ENCODE measurements around the gene SLC12A4.
"Not testable (repeated sequence)": the region's sequence is repeated elsewhere in the genome, so short reads cannot be mapped to it uniquely, and the experiment has no call there.

SLC12A4 gene

DNA sequence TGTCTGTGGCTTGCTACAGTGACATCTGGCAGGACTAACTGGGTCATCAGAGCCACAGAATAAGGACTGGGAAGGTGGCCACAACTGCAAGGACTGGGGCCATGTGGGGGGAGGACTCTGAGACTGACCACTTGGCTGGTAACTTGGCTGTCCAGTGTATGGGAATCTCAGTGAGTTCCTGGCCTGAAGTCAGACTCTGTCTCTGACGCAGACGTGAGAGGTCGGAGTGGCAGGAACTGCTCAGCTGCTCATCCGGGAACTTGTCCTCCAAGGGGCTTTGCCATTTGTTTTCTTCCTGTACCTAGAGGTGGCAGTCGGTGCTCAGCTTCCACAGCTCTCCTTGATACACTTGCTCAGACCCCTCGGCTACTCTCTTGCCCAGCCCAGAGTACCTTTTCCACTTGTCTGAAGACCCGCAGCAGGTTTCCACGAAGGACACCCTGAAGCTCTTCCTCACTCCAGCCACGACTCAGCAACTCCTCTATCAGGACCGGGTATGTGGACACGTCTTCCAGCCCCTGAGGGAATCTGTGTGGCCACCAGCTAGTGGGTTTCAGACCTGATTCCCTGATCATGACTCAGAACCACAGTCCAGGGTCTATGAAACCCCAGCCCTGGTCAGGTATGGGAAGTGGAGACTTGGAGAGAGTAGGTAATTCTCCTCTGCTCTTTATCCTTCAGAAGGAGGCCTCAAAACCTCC is 19.2 kb upstream of the SLC12A4 start:
- no peak for DNase-seq (ENCODE audit: low read depth)

GRCh38 chr16:67986949-67987348 is 18.5 kb upstream of the SLC12A4 start:
- no peak for DNase-seq (ENCODE audit: low read depth)

GRCh38 chr16:67982011-67982696 is 13.7 kb upstream of the SLC12A4 start:
- DNase-seq (ENCODE audit: low read depth) = no peak

DNA sequence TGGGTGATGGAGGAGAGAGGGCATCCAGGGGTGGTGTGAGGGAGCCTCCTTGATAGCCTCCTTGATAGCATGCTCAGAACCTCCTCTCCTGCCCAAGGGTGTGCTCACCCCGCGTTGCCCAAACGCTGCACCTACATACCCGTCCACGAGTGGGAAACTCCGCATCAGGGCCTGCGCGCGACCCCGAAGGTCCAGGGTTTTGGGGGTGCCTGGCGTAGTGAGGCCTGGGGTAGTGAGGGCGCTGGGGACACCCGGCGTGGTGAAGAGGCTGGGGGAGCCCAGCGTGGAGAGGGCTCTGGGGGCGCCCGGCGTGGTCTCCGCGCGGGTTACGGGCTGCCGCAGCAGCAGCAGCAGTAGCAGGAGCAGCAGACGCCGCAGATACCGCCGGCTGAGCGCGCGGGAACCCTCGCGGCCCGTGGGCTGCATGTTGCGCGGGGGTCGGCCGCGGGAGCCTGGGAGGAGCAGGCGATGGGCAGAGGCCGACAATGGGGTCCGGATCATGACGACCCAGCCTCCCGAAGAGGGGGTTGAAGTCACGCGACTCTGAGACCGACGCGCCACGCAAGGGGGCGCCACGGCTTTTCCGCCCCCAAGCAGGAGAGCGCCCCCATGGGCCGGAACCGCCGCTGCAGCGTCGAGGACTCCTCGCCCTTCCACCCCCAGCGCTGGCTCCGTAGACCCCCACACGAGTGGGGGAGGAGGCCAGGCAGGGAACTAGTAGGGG is 11.7 kb upstream of the SLC12A4 start, which contains the start of gene DPEP3:
TSS of gene DPEP3 (minus strand) at position 545 of the 724 bp plus-strand sequence. CDS start at position 426, 119 bp downstream.
- DNase-seq (ENCODE audit: low read depth) = no peak

DNA sequence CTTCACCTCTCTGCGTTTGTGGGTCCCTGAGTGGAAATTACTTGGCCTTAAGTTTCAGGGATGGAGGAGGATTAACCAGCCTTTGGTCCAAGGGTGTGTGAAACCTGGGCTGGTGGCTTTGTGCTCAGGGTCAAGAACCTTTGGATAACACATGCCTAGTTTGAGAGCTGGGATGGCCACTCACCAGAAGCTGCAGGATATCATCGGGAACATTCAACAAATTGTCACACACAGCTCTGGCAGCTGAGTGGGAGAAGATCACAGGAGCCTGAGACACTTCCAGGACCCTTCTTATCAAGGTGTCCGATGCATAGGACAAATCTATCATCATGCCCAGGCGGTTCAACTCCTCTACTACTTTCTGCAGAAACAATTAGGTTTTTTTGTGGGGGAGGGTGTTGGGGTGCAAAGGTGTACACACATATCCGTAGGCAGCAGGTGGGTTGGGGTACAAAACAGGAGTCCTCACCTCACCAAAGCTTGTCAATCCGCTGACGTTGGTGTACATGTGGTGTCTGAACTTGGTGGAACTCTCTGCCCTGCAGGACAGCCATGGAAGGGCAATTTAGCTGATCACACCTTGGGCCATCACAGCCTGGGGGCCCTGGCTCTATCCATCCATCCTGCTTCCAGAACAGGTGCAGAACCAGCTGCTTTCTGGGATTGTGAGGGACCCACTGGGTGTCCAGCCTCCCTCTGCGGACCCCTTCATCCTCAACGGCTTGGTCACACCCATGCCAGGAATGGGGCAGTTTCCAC is 9.2 kb upstream of the SLC12A4 start:
- no peak for DNase-seq (ENCODE audit: low read depth)

GRCh38 chr16:67977005-67977404 is 8.6 kb upstream of the SLC12A4 start:
- no peak for DNase-seq (ENCODE audit: low read depth)

DNA sequence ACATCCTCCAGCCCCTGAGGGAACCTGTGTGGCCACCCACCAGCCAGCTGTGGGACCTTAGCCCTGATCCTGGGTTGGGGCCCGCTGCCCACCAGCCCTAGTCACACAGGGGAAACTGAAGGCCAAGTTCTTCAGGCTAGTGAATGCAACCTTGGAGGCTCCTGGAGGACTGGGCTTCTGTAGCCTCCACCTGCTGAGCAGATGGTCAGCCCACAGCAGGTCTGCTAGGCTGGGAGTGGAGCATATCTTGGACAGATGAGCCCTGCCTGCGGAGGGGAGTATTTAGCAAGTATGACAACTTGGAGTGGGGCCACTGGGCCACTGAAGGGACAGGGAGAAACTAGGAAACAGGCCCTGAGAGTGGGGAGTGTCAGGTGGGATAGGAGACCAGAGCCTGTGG is 7.8 kb upstream of the SLC12A4 start:
- no peak for DNase-seq (ENCODE audit: low read depth)

DNA sequence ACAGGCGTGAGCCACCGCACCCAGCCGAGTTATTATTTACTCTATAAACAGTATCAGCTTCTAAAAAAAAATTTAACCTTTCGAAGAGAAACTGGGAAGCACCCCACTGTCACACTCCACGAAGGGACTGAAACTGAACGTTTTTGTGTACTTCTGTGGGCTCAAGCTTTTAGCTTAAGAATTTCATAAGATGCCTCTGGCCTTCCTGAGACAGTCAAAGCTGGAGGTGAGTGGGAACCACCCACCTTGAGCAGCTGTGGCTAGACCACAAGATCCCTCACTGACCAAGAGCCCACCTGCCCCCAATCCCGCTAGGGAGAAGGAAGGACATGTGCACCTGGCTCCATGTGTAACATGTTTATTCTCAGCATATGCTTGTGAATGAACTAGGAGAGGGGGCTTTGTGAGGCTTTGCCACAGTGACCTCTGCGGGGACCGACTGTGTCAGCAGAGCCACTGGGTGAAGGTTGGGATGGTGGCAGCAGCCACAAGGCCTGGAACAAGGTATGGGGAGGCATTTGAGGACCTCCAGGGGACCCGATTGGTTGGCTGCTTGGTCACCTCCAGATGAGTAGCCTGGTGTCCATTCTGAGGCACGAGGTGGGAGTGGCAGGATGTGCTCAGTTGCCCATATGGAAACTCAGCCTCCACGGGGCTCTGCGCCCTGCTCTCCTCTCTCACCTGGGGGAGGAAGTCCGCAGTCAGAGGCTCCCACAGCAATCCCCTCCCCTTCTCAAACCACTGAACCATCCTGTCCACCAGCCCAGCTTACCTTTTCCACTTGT is 7.1 kb upstream of the SLC12A4 start:
- DNase-seq (ENCODE audit: low read depth) = no peak

DNA sequence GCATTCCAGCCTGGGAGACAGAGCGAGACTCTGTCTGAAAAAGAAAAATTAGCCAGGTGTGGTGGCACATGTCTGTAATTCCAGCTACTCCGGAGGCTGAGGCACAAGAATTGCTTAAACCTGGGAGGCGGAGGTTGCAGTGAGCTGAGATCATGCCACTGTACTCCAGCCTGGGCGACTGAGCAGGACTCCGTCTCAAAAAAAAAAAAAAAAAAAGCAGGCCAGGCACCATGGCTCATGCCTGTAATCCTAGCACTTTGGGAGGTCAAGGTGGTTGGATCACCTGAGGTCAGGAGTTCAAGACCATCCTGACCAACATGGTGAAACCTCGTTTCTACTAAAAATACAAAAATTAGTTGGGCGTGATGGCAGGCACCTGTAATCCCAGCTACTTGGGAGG is 3.8 kb upstream of the SLC12A4 start:
- not testable (repeated sequence) for DNase-seq (ENCODE audit: low read depth)

DNA sequence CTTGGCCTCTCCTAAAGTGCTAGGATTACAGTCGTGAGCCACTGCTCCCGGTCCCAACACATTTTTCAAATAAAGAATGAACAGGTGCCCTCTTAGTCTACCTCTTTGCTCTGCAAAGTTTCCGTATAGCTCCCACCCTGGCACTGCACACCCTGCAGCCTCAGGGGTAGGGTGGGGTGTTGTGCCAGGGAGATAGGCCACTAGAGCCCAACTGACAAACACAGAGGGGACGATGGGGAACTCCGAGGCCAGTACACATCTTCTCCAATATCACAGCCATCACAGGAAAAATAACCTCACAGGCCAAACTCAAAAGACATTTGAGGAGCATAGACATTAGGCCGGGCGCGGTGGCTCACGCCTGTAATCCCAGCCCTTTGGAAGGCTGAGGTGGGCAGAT is 2.7 kb upstream of the SLC12A4 start:
- no peak for DNase-seq (ENCODE audit: low read depth)

DNA sequence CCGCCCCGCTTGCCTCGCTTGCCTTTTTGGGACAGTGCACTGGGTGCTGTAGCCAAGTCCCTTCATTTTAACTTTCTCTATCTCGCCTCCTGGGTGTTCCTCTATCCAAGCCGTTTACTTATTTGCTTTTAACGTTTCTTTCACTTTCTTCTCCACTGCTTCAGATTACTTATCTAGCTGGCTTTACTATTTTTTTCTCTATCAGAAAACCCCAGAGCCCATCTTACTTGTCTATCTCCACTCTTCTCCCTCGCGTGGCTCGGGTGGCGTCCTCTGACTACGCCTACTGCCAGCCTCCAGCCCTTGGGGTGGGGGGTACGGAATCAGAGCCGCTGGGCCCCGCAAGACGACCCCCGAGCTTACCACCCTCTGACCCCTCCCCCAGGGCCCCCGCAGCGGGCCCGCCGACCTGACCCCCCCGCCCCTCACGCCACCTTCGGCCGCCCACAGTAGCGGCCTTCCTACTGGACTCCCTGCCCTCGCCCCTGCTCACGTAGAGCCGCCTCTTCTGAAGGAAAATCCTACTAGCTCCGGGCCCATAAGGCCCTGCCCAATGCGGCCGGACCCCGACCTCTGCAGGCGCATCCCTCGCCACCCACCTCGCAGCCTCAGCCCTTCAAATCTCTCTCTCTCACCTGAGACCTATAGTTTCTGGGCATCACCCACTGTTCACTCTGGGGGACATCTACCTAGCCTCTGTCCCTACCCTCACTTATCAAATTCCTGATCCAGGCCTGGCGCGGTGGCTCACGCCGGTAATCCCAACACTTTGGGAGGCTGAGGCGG is 1.0 kb upstream of the SLC12A4 start:
- no peak for DNase-seq (ENCODE audit: low read depth)

DNA sequence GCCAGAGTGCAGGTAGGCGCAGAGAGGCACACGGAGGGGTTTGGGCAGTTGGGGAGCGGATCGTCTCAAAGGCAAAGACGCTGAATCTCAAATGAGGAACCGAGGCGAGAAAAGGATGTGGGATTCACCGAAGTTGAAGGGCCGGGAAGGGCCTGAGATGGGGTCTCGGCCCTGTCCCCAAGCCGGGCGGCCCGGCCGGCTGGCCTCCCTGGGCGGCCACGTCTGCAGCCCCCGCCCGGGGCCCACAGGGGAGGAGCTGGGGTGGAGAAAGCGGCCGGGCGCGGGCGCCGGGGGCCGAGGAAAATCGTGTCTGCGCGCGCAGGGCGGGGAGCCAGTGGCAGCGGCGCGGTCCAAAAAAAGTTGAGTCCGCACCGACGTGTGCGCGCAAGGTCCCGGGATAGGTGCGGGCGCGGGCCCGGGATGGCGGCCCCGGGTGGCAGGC is 458 bp downstream of the SLC12A4 start:
- DNase-seq (ENCODE audit: low read depth) = no peak

- no peak for DNase-seq (ENCODE audit: low read depth)
Observed at GRCh38 chr16:67967183-67967957, 1.1 kb downstream of the SLC12A4 start.

DNA sequence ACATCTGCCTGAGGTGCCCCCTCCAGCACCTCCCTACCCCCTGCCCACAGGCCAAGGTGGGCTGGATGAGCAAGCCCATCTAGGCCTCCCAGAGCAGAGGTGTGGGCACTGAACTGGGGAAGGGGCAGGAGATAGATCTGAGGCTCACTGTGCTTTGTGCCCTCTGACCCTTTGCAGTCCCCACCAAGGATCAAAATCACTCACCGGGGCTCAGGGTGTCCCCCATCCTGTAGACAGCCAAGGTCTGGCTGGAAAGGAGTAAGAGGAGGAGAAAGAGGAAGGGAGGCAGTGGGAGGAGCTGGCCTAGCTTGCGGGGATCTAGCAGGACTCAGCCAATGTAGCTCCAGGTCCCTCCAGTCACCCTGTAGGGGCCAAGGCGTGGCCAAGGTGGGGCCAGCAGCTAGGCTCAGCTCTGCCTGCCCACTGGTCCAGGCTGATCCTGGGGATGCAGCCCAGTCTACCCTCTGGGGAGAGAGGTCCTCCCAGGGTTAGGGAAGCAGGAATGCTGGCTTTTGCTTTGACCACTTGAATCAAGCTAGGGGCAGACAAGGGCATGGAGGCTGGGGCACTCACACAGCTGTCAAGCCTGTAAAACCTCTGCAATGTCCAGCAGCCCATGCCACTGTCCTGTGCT is 1.8 kb downstream of the SLC12A4 start:
- DNase-seq (ENCODE audit: low read depth) = no peak

- DNase-seq (ENCODE audit: low read depth) = no peak
Observed at GRCh38 chr16:67965668-67966548, 2.5 kb downstream of the SLC12A4 start.

DNA sequence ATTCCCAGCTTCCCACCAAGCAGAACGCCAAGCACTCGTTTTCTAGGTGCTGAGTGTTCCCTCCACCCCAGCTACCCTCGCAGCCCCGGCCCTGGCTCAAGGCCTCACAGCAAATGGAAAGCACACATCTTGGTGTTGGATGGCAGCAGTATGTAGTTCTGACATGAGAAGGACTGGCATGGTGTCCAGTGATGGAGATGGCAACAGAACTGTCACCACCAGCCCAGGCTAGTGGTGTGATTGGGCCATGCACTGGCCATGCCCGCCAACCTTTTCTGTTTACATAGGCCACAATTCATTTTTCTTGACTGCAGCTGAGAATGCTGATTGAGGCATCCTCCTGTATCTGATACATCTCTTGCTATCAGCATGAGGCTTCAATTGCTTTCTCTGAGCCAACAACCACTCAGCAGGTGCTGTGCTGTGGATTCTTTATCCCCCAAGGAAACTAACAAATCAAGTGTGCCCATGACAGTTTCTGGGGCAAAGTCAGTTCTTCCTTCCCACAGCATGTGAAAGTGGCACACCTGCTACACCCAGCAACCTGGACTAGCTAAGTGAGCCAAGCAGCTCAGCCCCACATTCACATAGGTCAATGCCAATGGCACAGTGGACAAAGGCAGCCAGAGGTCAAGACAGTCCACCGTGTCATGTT is 3.8 kb downstream of the SLC12A4 start:
- no peak for DNase-seq (ENCODE audit: low read depth)

- no peak for DNase-seq (ENCODE audit: low read depth)
Observed at GRCh38 chr16:67963662-67964321, 4.6 kb downstream of the SLC12A4 start.
